HL-60 (cell line): ENCODE measurements around the gene FKBP1B.

ENCODE experiments used
- CTCF ChIP-seq: IDR thresholded peaks from one replicate; pipeline ENCODE4 v1.5.1; 2011; ENCODE audit warnings: low read length, control low read depth, inconsistent platforms; ENCODE audit not compliant: insufficient read depth
- POLR2AphosphoS5 ChIP-seq: IDR thresholded peaks from 2 replicates; pipeline ENCODE4 v1.6.1; 2012; ENCODE audit warnings: low read depth
- REST ChIP-seq: IDR thresholded peaks from 2 replicates; pipeline ENCODE4 v1.6.1; 2012; ENCODE audit warnings: low read depth; ENCODE audit not compliant: insufficient replicate concordance

GRCh38 chr2:24046599-24046929, 3.0 kb upstream of the FKBP1B start:
- TF ChIP-seq CTCF (no peak), REST (no peak), POLR2AphosphoS5 (no peak)
